ENCODE data around the gene ZNF587. TPM values are rescaled to one million over a fixed set of nuclear protein-coding genes. Genes with fewer than 3 reads are reported as not detected.
"Not testable (repeated sequence)": the region's sequence is repeated elsewhere in the genome, so short reads cannot be mapped to it uniquely, and the experiment has no call there.

Gene ZNF587
- total RNA-seq, 2 experiments from 2014 or later, result 22.7 to 45.9 TPM

DNA sequence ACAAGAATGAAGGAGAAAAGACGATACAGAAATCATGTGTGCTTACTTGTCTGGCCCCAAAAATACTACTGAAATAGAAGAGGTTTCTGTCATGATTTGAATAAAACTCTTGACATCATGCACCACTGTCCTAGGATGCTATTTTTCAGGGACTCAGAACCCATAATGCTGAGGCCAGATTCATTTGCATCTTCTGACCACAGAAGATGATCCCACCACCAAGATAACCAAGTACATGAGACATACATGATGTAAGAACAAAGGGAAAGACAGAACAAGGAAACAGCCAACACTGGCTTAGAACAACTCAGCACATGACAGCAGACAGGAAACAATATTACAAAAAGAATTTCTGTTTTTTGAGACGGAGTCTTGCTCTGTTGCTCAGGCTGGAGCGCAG lies 37.4 kb upstream of the ZNF587 start:
- no peak for DNase-seq (ENCODE audit: low spot score)
- peaks cover 13% of the 10 kb centered on the region for H3K79me2 ChIP-seq (ENCODE audit: insufficient read depth, low read depth, low read length)
- H3K27ac ChIP-seq (ENCODE audit: low read depth, low read length, poor library complexity, severe bottlenecking), result peak overlapping the region; percentile 30
- intact Hi-C loops (cut with micrococcal nuclease; ENCODE audit: unreplicated experiment), result no loop called here
- no peaks in the 10 kb centered on the region for H3K9me2 ChIP-seq (ENCODE audit: insufficient read depth, low read length)
- POLR2A ChIA-PET, result no interaction called here
- no peak overlapping the region for H2AFZ ChIP-seq (ENCODE audit: low read length)
- H3K4me3 ChIP-seq (ENCODE audit: low read depth, low read length, poor library complexity, severe bottlenecking), result no peak overlapping the region
- CTCF ChIA-PET (ENCODE audit: unreplicated experiment), result no interaction called here
- TF ChIP-seq EZH2phosphoT487 (IDR thresholded peaks at IDR 0.05; ENCODE audit: borderline replicate concordance, low read depth, low read length), result no peak
- TF ChIP-seq, protein P1, sequence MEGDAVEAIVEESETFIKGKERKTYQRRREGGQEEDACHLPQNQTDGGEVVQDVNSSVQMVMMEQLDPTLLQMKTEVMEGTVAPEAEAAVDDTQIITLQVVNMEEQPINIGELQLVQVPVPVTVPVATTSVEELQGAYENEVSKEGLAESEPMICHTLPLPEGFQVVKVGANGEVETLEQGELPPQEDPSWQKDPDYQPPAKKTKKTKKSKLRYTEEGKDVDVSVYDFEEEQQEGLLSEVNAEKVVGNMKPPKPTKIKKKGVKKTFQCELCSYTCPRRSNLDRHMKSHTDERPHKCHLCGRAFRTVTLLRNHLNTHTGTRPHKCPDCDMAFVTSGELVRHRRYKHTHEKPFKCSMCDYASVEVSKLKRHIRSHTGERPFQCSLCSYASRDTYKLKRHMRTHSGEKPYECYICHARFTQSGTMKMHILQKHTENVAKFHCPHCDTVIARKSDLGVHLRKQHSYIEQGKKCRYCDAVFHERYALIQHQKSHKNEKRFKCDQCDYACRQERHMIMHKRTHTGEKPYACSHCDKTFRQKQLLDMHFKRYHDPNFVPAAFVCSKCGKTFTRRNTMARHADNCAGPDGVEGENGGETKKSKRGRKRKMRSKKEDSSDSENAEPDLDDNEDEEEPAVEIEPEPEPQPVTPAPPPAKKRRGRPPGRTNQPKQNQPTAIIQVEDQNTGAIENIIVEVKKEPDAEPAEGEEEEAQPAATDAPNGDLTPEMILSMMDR (conservative IDR thresholded peaks at IDR 0.05; ENCODE audit: low read length), result no peak
- H3K4me1 ChIP-seq (ENCODE audit: insufficient read depth, low read length, poor library complexity, severe bottlenecking), result peaks cover 21% of the 10 kb centered on the region
- H3K9me3 ChIP-seq (ENCODE audit: low read length), result no peaks in the 10 kb centered on the region
- H3K36me3 ChIP-seq (ENCODE audit: insufficient read depth, low read length), result peaks cover 33% of the 10 kb centered on the region
- H3K4me2 ChIP-seq (ENCODE audit: low read length), result peak overlapping the region; percentile 52
- no peaks in the 10 kb centered on the region for H4K20me1 ChIP-seq (ENCODE audit: insufficient read depth, low read length)
- BruUV-seq (replicated peaks), result no TSS peak

DNA sequence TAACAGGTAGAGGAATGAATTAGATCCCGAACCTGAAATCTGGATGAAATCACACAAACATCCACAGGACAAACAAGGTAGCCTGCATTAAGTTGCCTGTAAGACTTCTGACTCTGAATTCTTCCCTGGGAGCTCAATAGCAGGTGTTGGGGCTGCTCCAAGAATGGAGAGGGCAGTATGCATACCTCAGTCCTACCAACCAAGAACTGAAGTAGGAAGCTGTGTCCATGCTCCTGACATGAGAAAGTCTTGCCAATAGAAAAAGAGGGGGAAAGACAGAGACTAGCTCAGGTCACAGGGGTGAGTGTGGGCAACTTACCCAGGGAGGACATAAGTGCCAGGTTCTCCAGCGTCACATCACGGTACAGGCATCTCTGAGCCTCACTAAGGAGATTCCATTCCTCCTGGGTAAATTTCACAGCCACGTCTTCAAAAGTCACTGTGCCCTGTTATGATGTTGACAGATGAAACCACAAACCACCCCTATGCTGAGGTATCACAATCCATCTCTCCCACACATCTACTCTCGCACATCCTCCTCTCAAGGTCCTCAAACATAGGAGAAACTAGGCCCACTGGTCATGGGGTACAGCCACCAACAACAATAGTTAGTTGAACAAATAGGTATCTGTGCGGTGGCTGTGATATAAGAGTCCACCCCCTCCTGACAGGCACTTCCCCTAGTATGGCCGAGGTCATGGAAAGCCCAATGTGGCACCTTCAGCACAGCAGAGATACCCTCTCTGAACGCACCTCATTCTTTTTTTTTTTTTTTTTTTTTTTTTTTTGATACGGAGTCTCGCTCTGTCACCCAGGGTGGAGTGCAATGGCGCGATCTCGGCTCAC lies 36.5 kb upstream of the ZNF587 start:
- intact Hi-C loops (cut with micrococcal nuclease; ENCODE audit: unreplicated experiment); BruUV-seq (replicated peaks); H3K27ac ChIP-seq (ENCODE audit: low read depth, low read length, poor library complexity, severe bottlenecking); H3K9me2 ChIP-seq (ENCODE audit: insufficient read depth, low read length); H2AFZ ChIP-seq (ENCODE audit: low read length); H3K9me3 ChIP-seq (ENCODE audit: low read length); H4K20me1 ChIP-seq (ENCODE audit: insufficient read depth, low read length); DNase-seq (ENCODE audit: low spot score): not testable (repeated sequence)
- H3K4me2 ChIP-seq (ENCODE audit: low read length), result peak overlapping the region; percentile 78
- ChIA-PET POLR2A (interaction anchor here (0.6 kb wide), 1 partner anchor 143 kb away, joined by 4 read pairs; no protein-coding TSS in a partner anchor), CTCF (ENCODE audit: unreplicated experiment) (interaction anchor here (0.7 kb wide), 1 partner anchor 12 kb away, joined by 3 read pairs; no protein-coding TSS in a partner anchor)
- H3K4me1 ChIP-seq (ENCODE audit: insufficient read depth, low read length, poor library complexity, severe bottlenecking), result peaks cover 21% of the 10 kb centered on the region
- H3K36me3 ChIP-seq (ENCODE audit: insufficient read depth, low read length), result peaks cover 23% of the 10 kb centered on the region
- H3K79me2 ChIP-seq (ENCODE audit: insufficient read depth, low read depth, low read length), result peaks cover 13% of the 10 kb centered on the region
- H3K4me3 ChIP-seq (ENCODE audit: low read depth, low read length, poor library complexity, severe bottlenecking), result peak overlapping the region; percentile 96

DNA sequence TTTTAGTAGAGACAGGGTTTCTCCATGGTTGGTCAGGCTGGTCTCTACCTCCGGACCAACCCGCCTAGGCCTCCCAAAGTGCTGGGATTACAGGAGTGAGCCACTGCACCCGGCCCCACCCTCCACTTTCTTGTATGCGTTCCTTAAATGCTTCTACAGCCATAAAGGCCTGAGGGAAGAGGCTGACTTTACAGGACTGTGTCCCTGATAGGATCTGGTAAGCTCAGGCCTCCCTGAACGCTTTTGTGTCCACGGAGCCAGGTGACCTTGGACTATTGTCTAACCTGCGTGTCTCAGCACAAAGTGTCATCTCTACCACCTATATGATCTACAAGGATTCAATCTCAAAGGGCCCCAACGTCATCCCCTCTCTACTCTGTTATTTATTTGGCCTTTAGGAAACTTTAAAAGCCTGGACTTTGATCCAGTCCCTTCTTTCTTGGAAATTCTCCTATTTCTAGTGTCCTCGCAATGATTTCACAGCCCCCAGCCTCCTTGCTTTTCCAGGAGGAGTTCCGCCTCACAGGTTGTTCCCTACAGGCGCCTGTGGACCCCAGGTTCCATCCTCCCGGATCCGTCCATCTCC lies 35.6 kb upstream of the ZNF587 start:
- Histone ChIP-seq H3K4me2 (ENCODE audit: low read length) (peak overlapping the region; percentile 78), H2AFZ (ENCODE audit: low read length) (peak overlapping the region; percentile 68), H3K36me3 (ENCODE audit: insufficient read depth, low read length) (peaks cover 18% of the 10 kb centered on the region), H3K4me1 (ENCODE audit: insufficient read depth, low read length, poor library complexity, severe bottlenecking) (peaks cover 28% of the 10 kb centered on the region), H3K27ac (ENCODE audit: low read depth, low read length, poor library complexity, severe bottlenecking) (no peak overlapping the region), H4K20me1 (ENCODE audit: insufficient read depth, low read length) (no peaks in the 10 kb centered on the region), H3K9me2 (ENCODE audit: insufficient read depth, low read length) (no peaks in the 10 kb centered on the region), H3K79me2 (ENCODE audit: insufficient read depth, low read depth, low read length) (peaks cover 13% of the 10 kb centered on the region), H3K4me3 (ENCODE audit: low read depth, low read length, poor library complexity, severe bottlenecking) (peak overlapping the region; percentile 96), H3K9me3 (ENCODE audit: low read length) (no peaks in the 10 kb centered on the region)
- ChIA-PET POLR2A (no interaction called here), CTCF (ENCODE audit: unreplicated experiment) (interaction anchor here (0.6 to 0.7 kb wide), 2 partner anchors 13 to 748 kb away, joined by 3 to 15 read pairs; no protein-coding TSS in a partner anchor)
- TF ChIP-seq EZH2phosphoT487 (IDR thresholded peaks at IDR 0.05; ENCODE audit: borderline replicate concordance, low read depth, low read length), result no peak
- TF ChIP-seq, protein P1 (conservative IDR thresholded peaks at IDR 0.05; ENCODE audit: low read length), result no peak
- DNase-seq (ENCODE audit: low spot score), result no peak
- TSS peak; percentile 56 for BruUV-seq (replicated peaks)
- intact Hi-C loops (cut with micrococcal nuclease; ENCODE audit: unreplicated experiment), result no loop called here
